Ovary (tissue), 3 donors: ENCODE results near the gene CAPN1.

Experiments used
- EP300 ChIP-seq: sonication (generic); formaldehyde crosslinking; IDR thresholded peaks from one replicate; pipeline ENCODE4 v1.6.1; 2017; ENCODE audit warnings: antibody characterized with exemption
- POLR2A ChIP-seq: fragments of 450-650 bp; IDR thresholded peaks from one replicate; pipeline ENCODE4 v1.6.1; 2017; ENCODE audit warnings: antibody characterized with exemption, mild to moderate bottlenecking, moderate library complexity
- TF ChIP-seq, protein P1 (sequence below), 3 donors: fragments of 450-650 bp in 2 of 3; fragments of 200-600 bp in 1 of 3; IDR thresholded peaks; one replicate each; pipeline versions ENCODE4 v1.5.1 to v1.8.0; 2016 to 2022; ENCODE audit warnings: antibody characterized with exemption in 3 of 3, mild to moderate bottlenecking in 1 of 3
- donor health status: DM: no; HTN: no; CAD: no.

DNA sequence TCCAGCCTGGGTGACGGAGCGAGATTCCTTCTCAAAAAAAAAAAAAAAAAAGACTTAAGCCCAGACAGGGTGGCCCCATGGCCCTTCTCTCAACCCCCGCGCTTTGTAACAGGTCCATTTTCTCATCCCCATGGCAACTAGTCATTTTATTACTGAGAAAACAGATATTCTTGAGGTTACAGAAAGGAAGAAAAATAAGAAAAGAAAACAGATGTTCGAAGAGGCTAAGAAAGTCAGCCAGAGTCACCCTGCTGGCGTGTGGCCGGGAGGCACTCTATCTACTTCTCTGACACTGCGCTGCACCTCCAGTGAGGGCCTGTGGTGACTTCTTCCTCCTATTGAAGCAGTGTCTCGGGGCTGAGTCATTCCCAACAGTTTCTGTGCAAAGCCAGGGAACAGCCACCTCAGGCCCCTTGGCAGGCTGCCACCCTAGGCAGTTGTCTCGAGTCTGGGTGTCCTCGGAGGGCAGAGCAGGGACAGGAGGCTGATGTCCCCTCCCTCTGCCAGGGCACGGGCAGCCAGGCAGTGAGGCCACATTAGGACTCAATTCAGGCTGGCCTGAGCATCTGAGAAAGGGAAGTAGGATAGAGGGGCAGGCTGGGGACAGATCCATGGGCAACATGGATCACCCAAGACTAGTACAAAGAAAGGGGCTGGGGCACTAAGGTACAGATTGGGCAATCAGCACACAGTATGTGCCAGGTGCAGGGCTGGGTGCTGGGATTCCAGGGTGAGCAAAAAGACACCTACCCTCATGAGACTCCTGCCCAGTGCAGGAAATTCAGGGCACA is 31.0 kb upstream of the CAPN1 start:
- TF ChIP-seq, protein P1, sequence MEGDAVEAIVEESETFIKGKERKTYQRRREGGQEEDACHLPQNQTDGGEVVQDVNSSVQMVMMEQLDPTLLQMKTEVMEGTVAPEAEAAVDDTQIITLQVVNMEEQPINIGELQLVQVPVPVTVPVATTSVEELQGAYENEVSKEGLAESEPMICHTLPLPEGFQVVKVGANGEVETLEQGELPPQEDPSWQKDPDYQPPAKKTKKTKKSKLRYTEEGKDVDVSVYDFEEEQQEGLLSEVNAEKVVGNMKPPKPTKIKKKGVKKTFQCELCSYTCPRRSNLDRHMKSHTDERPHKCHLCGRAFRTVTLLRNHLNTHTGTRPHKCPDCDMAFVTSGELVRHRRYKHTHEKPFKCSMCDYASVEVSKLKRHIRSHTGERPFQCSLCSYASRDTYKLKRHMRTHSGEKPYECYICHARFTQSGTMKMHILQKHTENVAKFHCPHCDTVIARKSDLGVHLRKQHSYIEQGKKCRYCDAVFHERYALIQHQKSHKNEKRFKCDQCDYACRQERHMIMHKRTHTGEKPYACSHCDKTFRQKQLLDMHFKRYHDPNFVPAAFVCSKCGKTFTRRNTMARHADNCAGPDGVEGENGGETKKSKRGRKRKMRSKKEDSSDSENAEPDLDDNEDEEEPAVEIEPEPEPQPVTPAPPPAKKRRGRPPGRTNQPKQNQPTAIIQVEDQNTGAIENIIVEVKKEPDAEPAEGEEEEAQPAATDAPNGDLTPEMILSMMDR (IDR thresholded peaks at IDR 0.05) = no peak
- TF ChIP-seq POLR2A = no peak
- TF ChIP-seq EP300 = no peak
